ENCODE data around the gene EFCAB14.

DNA sequence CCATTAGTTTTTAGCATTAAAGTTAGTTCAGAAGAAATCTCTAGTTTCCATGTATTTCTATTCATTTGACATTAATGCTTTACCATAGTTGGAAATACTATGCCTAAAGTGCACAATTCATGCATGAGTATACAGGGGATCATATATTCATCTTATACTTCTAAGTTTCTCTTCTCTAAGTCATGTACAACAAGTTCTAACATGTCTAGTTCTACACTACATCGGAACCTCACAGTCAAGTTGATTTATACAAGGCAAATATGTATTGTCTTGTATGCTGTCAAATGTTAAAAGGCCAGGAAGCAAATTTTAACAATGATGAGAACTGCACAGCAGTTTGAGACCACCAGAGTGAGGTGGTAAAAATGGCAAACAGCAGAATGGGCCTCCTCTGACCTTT is 79.4 kb downstream of the EFCAB14 start:
- TF ChIP-seq, protein P1, sequence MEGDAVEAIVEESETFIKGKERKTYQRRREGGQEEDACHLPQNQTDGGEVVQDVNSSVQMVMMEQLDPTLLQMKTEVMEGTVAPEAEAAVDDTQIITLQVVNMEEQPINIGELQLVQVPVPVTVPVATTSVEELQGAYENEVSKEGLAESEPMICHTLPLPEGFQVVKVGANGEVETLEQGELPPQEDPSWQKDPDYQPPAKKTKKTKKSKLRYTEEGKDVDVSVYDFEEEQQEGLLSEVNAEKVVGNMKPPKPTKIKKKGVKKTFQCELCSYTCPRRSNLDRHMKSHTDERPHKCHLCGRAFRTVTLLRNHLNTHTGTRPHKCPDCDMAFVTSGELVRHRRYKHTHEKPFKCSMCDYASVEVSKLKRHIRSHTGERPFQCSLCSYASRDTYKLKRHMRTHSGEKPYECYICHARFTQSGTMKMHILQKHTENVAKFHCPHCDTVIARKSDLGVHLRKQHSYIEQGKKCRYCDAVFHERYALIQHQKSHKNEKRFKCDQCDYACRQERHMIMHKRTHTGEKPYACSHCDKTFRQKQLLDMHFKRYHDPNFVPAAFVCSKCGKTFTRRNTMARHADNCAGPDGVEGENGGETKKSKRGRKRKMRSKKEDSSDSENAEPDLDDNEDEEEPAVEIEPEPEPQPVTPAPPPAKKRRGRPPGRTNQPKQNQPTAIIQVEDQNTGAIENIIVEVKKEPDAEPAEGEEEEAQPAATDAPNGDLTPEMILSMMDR (IDR thresholded peaks at IDR 0.05; ENCODE audit: control extremely low read depth in 1 of 3, insufficient read depth in 1 of 3, low read depth in 1 of 3, low read length in 3 of 3), result no peak
- TF ChIP-seq HDAC6 (IDR thresholded peaks at IDR 0.05; ENCODE audit: low read depth, low read length) (no peak), EP300 (IDR thresholded peaks at IDR 0.05; ENCODE audit: borderline replicate concordance in 1 of 2, low read depth in 2 of 2, low read length in 2 of 2) (no peak), RBBP5 (IDR thresholded peaks at IDR 0.05; ENCODE audit: borderline replicate concordance, low read depth, low read length) (no peak), POLR2AphosphoS5 (IDR thresholded peaks at IDR 0.05; ENCODE audit: low read depth, low read length) (no peak)
- TF ChIP-seq, protein P2, sequence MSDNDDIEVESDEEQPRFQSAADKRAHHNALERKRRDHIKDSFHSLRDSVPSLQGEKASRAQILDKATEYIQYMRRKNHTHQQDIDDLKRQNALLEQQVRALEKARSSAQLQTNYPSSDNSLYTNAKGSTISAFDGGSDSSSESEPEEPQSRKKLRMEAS (IDR thresholded peaks at IDR 0.05), result no peak
